Activated CD4-positive, alpha-beta T cell treated with anti-CD3 and anti-CD28 coated beads for 48 hours (primary cell): ENCODE results near the gene PRDX5.
"Not testable (repeated sequence)": the region's sequence is repeated elsewhere in the genome, so short reads cannot be mapped to it uniquely, and the experiment has no call there.

ENCODE experiments used
- DNase-seq: peaks from one replicate; pipeline ENCODE4 v3.0.0-alpha.2; 2020

The PRDX5 gene

DNA sequence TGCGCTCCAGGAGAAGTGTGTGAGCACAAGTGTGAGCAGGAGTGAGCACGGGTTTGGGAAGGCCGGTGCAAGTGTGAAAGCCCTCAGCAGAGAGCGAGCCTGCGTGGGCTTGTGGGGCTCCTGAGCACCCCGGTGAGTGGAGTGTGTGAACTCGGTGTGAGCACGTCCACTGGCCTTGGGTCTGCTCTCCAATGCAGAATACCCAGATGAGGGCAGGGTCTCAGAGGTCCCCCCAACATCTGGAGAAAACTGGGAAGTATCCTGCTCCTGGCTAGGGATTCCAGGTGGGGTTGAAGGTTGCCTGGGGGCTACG, 11.4 kb upstream of the PRDX5 start:
- DNase-seq = no peak

DNA sequence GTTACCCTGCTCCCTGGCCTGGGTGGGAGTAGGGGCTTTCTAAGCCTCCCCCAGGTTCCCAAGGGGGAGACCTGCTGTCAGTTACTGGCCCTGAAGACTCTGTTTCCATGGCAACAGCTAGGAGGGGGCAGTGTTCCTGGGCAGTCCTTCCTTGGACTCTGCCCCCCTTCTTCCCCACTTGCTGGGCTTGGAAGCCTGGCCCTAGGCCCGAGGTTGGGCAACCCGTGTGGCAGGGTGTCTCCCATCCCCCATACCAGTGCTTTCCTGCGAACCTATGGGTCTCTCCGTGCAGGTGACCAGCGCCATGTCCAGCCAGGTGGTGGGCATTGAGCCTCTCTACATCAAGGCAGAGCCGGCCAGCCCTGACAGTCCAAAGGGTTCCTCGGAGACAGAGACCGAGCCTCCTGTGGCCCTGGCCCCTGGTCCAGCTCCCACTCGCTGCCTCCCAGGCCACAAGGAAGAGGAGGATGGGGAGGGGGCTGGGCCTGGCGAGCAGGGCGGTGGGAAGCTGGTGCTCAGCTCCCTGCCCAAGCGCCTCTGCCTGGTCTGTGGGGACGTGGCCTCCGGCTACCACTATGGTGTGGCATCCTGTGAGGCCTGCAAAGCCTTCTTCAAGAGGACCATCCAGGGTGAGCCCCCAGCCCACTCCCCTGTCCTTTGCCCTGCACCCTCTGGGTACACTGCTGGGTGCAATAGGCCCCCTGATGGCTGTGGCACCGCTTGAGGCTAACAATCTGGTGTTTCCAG, 10.9 kb upstream of the PRDX5 start:
- DNase-seq = no peak

DNA sequence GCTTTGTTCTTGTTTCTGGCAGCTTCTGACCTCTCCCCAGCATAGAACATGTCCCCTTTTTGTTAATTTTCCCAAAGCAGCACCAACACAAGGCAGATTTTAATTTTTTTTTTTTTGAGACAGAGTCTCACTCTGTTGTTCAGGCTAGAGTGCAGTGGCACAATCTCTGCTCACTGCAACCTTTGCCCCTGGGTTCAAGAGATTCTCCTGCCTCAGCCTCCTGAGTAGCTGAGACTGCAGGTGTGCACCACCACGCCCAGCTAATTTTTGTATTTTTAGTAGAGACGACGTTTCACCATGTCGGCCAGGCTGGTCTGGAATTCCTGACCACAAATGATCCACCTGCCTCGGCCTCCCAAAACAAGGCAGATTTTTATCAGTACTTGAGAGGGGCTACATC, 10.1 kb upstream of the PRDX5 start:
- DNase-seq = not testable (repeated sequence)

DNA sequence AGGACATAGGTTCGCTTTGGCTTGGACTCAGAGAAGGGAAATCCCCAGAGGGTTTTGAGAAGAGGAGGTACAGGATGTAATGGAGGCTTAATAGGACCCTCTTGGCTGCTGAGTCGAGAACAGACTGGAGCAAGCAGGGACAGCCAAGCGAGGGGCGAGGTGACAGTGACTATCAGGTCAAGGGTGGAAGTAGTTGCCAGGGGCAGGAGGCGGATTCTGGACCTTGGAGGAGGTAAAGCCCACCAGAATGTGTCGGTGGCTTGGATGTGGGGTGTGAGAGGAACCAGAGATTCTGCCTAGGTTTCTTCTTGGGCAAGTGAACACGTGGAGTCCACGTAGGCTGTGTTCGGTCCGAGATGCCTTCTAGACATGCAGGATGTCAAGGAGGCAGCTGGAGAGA, 5.0 kb upstream of the PRDX5 start:
- DNase-seq = no peak

DNA sequence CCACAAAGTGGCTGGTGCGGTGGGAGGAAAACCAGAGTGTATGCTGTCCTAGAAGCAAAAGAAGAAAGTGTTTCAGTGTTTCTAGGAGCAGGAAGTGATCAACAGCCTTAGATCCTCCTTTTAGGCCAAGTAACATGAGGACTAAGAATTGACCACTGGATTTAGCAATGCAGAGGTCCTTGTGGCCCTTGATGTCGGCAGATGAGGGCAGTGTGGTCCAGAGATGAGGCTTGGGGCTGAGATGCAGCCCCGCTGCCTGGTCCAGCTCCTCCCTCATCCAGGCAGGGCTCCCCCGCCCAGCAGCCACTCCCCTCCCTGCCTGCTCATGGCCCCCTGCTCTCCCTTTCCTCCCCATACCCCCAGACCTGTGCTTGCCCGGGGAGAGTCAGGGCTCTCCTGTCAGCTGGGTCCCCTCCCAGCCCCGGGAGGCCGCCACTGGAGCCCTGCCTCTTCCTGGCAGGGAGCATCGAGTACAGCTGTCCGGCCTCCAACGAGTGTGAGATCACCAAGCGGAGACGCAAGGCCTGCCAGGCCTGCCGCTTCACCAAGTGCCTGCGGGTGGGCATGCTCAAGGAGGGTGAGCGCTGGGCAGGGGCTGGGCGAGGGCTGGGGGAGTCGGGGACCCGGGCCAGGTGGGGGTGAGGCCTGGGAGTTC, 4.3 kb upstream of the PRDX5 start:
- DNase-seq = no peak

DNA sequence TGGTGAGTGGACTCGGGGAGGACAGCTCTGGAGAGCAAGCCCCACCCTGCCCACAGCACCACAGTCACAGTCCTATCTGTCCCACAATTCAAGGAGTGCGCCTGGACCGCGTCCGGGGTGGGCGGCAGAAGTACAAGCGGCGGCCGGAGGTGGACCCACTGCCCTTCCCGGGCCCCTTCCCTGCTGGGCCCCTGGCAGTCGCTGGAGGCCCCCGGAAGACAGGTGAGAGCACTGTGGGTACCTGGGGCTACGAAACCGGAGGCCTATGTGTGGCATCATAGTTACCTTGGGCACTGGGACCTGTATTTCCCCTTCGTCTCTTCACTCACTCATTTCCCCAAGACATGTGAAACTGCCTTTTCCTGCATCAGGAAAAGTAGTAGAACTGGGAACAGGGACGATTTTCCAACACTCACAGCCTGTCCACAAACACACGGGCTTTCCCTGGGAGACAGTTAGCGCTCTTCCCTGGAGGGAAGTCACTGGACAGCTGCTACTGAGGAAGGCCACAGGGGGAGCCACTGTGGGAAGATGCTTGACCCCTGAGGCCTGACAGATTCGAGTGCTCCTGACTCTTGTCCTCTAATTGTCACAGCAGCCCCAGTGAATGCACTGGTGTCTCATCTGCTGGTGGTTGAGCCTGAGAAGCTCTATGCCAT, 3.6 kb upstream of the PRDX5 start:
- no peak for DNase-seq

DNA sequence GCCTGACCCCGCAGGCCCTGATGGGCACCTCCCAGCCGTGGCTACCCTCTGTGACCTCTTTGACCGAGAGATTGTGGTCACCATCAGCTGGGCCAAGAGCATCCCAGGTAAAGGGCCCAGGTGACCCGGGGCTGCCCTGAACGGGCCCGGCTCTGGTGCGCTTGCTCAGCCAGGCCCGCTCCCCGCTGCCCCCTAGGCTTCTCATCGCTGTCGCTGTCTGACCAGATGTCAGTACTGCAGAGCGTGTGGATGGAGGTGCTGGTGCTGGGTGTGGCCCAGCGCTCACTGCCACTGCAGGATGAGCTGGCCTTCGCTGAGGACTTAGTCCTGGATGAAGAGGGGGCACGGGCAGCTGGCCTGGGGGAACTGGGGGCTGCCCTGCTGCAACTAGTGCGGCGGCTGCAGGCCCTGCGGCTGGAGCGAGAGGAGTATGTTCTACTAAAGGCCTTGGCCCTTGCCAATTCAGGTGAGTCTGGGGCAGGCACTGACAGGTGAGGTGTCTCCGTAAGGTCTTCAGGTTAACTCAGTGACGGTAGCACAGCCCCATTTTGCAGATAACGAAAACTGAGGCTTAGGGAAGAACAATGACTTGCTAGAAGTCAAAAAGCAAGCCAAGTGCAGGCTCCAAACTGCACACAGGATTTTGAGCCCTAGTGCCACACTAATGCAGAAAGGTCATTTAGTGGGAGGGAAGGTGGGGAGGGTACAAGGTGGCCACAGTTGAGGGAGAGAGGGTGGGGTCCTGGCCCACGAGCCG, 2.9 kb upstream of the PRDX5 start:
- no peak for DNase-seq

DNA sequence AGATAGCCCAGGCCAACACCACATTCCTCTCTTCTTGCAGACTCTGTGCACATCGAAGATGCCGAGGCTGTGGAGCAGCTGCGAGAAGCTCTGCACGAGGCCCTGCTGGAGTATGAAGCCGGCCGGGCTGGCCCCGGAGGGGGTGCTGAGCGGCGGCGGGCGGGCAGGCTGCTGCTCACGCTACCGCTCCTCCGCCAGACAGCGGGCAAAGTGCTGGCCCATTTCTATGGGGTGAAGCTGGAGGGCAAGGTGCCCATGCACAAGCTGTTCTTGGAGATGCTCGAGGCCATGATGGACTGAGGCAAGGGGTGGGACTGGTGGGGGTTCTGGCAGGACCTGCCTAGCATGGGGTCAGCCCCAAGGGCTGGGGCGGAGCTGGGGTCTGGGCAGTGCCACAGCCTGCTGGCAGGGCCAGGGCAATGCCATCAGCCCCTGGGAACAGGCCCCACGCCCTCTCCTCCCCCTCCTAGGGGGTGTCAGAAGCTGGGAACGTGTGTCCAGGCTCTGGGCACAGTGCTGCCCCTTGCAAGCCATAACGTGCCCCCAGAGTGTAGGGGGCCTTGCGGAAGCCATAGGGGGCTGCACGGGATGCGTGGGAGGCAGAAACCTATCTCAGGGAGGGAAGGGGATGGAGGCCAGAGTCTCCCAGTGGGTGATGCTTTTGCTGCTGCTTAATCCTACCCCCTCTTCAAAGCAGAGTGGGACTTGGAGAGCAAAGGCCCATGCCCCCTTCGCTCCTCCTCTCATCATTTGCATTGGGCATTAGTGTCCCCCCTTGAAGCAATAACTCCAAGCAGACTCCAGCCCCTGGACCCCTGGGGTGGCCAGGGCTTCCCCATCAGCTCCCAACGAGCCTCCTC, 2.0 kb upstream of the PRDX5 start:
- DNase-seq = not testable (repeated sequence)

DNA sequence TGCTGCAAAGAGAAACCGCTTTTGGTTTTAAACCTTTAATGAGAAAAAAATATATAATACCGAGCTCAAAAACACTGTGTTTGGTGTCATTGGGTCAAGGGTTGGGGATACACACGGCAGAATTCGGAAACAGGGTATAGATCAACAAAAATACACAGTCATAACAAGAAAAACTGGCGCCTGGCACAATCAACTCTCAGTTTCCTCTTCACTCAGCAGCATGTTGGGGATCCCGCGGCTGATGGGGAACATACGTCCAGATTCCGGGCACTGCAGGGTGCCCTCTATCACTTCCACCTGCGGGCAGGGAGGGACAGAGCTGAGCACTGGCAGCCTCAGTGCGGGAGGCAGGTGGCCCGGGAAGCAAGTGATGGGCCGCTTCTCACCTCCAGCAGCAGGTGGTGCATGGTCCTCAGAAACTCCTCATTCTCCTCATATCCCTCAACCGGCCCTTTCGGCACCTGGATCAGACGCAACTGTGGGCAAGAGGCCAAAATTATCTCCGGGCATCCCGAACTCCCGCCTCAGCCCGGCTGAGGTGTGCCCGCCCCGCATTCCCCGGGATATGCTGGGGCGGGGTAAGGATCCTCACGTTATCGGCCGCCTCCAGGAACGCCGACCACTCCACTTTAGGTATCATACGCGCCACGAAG, 1.1 kb upstream of the PRDX5 start:
- DNase-seq = peak; percentile 50

DNA sequence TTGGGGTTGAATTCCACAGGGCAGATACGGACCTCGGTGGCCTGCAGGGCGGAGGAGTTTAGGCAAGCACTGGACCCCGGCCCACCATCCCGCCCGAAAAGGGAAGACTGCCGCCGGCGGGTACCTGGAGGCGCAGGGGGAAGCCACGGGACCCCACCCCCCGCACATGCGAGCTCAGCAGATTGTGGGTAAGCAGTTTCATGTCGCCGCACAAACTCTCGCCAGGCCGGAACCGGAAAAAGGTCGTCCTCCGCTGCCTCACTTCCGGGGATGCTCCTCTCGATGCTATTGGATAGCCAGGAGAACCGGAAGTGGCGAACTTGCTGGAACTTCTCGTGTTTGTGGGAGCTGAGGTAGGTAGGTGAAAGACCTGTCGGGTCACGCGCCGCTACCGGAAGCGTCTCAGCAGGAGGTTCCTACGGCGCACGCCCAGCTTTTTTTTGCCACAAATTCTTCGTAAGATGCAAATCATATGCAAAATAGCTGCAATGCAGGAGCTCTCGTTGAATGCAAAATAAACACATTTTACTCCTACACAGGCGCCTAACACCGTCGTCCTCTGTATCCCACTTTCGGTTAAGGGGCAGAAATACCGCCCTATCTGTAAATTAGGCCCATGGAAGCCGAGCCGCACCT, 478 bp upstream of the PRDX5 start, which contains the start of gene TRMT112:
Gene TRMT112 (minus strand): TSS at position 235 of the 636 bp plus-strand sequence. CDS start 33 bp downstream, at position 202.
- DNase-seq = peak; percentile 98

DNA sequence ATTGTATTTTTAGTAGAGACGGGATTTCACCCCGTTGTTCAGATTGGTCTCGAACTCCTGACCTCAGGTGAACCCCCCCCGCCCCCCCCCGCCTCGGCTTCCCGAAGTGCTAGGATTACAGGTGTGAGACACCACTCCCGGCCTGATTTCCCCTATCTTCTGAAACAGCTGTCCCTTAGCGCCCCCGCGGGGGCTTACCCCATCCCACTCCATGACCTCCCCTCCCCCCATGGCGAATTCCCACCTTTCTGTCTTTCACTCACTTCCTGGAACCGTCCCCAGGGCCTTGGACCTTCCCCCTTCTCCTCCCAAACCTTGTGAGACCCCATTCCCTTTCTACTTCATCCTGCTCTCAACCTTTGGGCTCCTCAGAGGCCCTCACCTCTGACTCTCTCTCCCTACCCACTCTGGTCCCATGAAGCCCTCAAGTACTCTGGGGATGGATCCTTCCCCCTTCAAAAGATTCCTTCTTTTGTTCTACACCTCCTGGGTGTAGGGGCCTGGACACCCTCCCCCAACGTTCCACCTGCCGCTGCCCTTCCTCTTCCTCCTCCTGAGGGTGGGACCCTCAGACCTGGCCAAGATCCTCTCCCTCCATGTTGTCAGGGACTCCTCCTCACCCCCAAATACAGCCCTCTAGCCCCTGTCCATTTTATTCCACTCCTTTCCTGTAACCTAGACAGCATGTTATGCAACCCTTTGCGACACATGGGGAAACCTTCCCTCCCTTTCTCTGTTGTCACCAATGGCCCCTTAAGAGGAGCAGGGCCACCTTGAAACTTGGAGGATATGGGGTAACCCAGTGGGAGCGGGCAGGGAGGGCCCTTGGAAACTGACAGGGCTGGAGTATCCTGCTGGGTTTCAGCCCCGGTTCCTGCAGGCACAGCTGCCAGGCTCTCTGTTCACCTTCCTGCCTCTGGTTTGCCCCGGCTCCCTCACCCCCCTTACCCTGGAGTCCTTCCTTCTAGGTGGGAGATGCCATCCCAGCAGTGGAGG, 1.1 kb downstream of the PRDX5 start:
- no peak for DNase-seq

DNA sequence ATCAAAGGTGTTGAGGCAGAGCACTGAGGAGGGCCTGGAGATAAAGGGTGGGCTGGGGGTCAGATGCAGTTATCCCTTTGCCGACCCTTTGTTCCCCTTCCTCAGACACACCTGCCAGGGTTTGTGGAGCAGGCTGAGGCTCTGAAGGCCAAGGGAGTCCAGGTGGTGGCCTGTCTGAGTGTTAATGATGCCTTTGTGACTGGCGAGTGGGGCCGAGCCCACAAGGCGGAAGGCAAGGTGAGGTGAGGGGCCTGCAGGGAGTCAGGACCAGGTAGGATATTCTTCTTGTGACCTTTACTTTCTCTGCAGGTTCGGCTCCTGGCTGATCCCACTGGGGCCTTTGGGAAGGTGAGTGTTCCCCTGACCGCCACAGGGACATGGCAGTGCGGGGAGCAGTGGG, 2.6 kb downstream of the PRDX5 start:
- DNase-seq = no peak

DNA sequence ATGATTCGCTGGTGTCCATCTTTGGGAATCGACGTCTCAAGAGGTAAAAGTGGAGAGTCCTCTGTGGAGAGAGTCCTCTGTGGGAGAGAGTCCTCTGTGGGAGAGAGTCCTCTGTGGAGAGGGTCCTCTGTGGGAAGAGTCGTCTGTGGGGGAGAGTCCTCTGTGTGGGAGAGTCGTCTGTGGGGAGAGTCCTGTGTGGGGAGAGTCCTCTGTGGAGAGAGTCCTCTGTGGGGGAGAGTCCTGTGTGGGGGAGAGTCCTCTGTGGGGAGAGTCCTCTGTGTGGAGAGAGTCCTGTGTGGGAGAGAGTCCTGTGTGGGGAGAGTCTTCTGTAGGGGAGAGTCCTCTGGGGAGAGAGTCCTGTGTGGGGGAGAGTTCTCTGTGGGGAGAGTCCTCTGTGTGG, 3.1 kb downstream of the PRDX5 start:
- DNase-seq = no peak

DNA sequence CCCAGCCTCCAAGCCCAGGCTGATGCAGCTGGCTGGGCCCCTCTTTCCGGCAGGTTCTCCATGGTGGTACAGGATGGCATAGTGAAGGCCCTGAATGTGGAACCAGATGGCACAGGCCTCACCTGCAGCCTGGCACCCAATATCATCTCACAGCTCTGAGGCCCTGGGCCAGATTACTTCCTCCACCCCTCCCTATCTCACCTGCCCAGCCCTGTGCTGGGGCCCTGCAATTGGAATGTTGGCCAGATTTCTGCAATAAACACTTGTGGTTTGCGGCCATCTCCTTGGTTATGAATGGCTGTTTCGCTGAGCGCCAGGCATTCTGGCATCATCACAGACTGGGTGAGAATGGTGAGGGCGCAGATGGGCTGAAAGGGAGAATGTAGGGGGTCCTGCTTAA, 3.6 kb downstream of the PRDX5 start:
- no peak for DNase-seq

DNA sequence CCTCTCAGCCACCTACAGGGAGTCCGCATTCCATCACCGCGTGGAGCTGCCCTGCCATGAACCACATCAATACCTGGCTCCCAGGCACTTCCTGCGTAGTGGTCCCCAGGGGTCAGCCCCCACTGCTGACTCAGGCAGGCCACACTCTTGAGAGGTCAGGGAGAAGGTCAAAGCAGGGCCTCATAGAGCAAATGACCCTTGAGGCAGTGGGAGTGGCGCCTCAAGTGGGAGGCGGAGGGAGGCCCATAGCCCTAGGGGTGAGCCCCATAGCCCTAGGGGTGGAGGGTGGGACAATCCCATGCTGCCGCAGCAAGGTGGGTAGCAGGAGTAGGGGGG, 5.0 kb downstream of the PRDX5 start:
- no peak for DNase-seq

DNA sequence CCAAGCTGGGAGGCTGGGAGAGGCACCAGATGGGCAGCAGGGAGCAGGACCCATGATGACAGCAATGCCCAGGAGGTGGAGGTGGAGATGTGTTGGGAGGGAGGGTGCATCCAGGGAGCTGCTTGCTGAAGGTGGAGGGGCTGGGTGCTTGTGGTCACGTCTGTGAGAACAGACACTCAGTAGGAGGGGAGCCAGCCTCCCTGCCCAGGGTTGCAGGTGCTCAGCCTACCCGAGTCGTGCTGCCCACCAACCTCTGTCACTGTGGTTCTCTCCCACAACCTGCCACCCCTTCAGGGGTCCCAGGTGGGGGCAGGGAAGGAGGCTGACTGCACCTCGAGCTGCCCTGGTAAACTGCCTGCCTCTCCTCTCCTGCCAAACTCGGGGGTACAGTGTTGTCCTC, 5.5 kb downstream of the PRDX5 start:
- DNase-seq = no peak

DNA sequence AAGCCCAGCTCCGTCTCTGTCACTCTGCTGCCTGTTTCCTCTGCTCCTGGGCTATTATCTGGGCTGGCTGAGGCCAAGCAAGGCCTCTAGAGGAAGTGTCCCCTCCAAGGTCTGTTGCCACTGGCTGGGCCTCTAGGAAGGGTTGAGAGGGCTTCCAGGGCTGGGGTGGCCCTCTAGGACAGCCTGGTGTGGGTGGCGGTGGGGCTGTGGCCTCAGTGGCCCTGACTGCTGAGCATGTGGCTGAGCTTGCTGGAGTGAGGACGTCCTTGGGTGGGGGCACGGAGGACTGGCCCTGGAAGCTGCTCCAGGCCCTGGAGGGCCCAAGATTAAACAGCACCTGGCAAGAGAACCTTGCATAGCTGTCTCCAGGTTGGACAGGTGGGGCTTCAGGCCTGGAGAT, 6.1 kb downstream of the PRDX5 start:
- not testable (repeated sequence) for DNase-seq

DNA sequence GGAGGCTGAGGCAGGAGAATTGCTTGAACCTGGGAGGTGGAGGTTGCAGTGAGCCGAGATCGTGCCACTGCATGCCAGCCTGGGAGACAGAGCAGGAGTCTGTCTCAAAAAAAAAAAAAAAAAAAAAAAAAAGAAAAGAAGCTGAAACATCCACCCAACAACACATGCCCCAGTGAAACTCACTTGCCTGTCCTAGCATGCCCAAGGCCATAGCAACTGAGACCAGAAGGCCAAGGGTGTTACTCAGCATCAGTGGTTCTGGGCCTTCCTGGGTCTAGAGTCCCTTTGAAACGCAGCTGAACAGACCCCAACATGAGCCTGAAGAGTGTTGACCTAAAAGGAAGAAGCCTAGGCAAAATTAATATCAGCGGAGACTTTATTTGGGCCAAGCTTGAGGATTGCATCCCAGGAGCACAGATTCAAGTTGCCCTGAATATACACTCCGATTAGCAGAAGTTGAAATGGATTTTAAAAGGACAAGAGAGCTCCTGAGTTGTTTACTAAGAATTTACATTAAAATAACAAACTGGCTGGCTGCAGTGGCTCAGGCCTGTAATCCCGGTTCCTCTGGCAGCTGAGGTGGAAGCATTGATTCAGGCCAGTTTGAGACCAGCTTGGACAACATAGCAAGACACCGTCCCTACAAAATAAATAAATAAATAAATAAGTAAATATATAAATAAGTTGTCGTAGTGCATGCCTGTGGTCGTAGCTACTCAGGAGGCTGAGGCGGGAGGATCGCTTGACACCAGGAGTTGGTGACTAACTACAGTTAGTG, 7.0 kb downstream of the PRDX5 start:
- no peak for DNase-seq

DNA sequence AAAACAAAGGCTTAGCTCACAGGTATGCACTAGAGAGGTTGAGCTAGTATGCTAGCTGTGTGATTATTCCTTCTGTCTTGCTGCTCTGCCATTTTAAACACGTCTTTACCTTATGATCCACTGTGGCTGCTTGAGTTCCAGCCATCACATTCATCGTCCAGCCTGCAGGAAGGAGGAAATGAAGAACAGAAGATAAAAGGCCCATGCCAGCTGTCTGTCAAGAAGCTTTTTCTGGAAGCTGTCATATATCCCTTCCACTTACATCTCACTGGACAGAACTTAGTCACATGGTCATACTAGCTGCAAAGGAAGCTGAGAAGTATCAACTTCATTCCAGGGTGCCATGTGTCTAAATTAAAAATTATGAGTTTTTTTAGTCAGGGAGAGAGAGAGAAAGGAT, 9.5 kb downstream of the PRDX5 start:
- DNase-seq = no peak

DNA sequence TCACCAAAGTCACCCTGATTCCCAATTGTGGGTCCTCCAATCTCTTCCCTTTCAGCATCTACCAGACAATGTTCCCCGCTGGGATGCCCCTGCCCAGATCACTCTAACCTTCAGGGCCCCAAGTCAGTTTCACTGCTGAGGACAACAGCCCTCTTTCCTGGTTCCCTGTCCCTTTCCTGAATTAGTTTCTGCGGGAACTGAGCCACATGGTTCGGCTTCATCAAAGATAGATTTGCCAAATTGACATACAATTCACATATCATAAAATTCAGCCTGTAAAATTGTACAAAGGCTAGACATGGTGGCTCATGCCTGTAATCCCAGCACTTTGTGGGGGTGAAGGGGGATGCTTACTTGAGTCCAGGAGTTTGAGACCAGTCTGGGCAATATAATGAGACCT, 10.1 kb downstream of the PRDX5 start:
- no peak for DNase-seq
